DMS79 treated with DMSO at 0.1 percent for 48 hours (cell line): Measurements from ENCODE around the gene PRKAG2.
"Not testable (repeated sequence)": the region's sequence is repeated elsewhere in the genome, so short reads cannot be mapped to it uniquely, and the experiment has no call there.

ENCODE experiments used
- DNase-seq: peaks from one replicate; lab custom pipeline; 2025; lab: John Stamatoyannopoulos, UW

PRKAG2 gene

GRCh38 chr7:151884312-151885201 lies 7.6 kb upstream of the PRKAG2 start:
- no peak for DNase-seq

GRCh38 chr7:151883857-151884256 lies 6.9 kb upstream of the PRKAG2 start:
- DNase-seq = peak; percentile 25

GRCh38 chr7:151882734-151883133 lies 5.8 kb upstream of the PRKAG2 start:
- no peak for DNase-seq

GRCh38 chr7:151880688-151881087 lies 3.8 kb upstream of the PRKAG2 start:
- DNase-seq = no peak

- DNase-seq = no peak
Measured at GRCh38 chr7:151877911-151878835, 1.3 kb upstream of the PRKAG2 start.

- DNase-seq = peak; percentile 49
Measured at GRCh38 chr7:151875942-151876898, 695 bp downstream of the PRKAG2 start.

- DNase-seq = not testable (repeated sequence)
Measured at GRCh38 chr7:151874479-151874878, 2.4 kb downstream of the PRKAG2 start.

GRCh38 chr7:151873402-151873965 lies 3.4 kb downstream of the PRKAG2 start:
- DNase-seq = no peak

GRCh38 chr7:151872531-151873401 lies 4.1 kb downstream of the PRKAG2 start:
- no peak for DNase-seq

- no peak for DNase-seq
Measured at GRCh38 chr7:151871904-151872303, 5.0 kb downstream of the PRKAG2 start.

- no peak for DNase-seq
Measured at GRCh38 chr7:151871189-151871735, 5.7 kb downstream of the PRKAG2 start.

- no peak for DNase-seq
Measured at GRCh38 chr7:151869968-151870918, 6.7 kb downstream of the PRKAG2 start.

- no peak for DNase-seq
Measured at GRCh38 chr7:151869455-151869854, 7.5 kb downstream of the PRKAG2 start.

GRCh38 chr7:151869109-151869428 lies 7.8 kb downstream of the PRKAG2 start:
- no peak for DNase-seq

GRCh38 chr7:151868396-151869108 lies 8.4 kb downstream of the PRKAG2 start:
- DNase-seq = no peak

GRCh38 chr7:151867912-151868311 lies 9.0 kb downstream of the PRKAG2 start:
- no peak for DNase-seq

GRCh38 chr7:151866761-151867655 lies 9.9 kb downstream of the PRKAG2 start:
- no peak for DNase-seq
